Measurements from ENCODE around the gene KRT16.

- no peak for TF ChIP-seq EZH2 (IDR thresholded peaks at IDR 0.05; ENCODE audit: insufficient read depth, poor library complexity, severe bottlenecking)
- no peak for TF ChIP-seq EZH2phosphoT487 (IDR thresholded peaks at IDR 0.05; ENCODE audit: insufficient read depth, low read depth)
Measured at GRCh38 chr17:41660221-41660711, 47.7 kb upstream of the KRT16 start.

Measured in GM23248 (cell line).